Mucosa of descending colon (tissue), 3 donors: ENCODE results near the gene DAO. TPM values are rescaled to one million over a fixed set of nuclear protein-coding genes. Genes with fewer than 3 reads are reported as not detected.

Experiments used
- ATAC-seq: fragments of 200-7000 bp; cut with Tn5 transposase; one replicate; pipeline ENCODE4 v1.9.1; 2020; ENCODE audit warnings: mild to moderate bottlenecking, moderate library complexity
- DNase-seq, 3 donors: peaks; one replicate each; pipeline ENCODE4 v3.0.0-alpha.2; 2020
- H3K36me3 ChIP-seq: fragments of 200-600 bp; one replicate; pipeline ENCODE4 v1.8.0; 2021; ENCODE audit warnings: low read depth, mild to moderate bottlenecking
- H3K4me1 ChIP-seq: fragments of 200-600 bp; one replicate; pipeline ENCODE4 v1.8.0; 2021; ENCODE audit warnings: low read depth, mild to moderate bottlenecking
- H3K4me3 ChIP-seq: fragments of 200-600 bp; one replicate; pipeline ENCODE4 v1.8.0; 2021; ENCODE audit warnings: mild to moderate bottlenecking
- H3K9me3 ChIP-seq: fragments of 200-600 bp; one replicate; pipeline ENCODE4 v1.8.0; 2021; ENCODE audit warnings: mild to moderate bottlenecking
- CTCF ChIP-seq: fragments of 200-600 bp; IDR thresholded peaks from one replicate; pipeline ENCODE4 v1.8.0; 2022; ENCODE audit warnings: antibody characterized with exemption, mild to moderate bottlenecking
- intact Hi-C, 2 donors: fragments of 100-400 bp; cut with DNase I in 1 of 2; cut with micrococcal nuclease in 1 of 2; formaldehyde crosslinking; loops; one replicate each; pipeline versions ENCODE4 v1.11.0 to v1.11.1; 2022; cut with DNase I, micrococcal nuclease
- microRNA-seq: library from miRNA; unstranded; fragments of <30 nt; microRNA quantifications from one replicate; pipeline ENCODE4, GENCODE V29; 2019
- total RNA-seq, 3 donors: library from RNA; stranded (reverse); fragmentation: NEBNext Ultra II Directional in 2 of 3; extraction: Animal tissue kit (Norgen Biotek cat#: 25700) in 2 of 3; gene quantifications; one replicate each; pipeline versions ENCODE4 v1.2.1 to v1.2.4, GENCODE V29; 2021 to 2023
- donor health status: DM: no; HTN: no; CAD: no; lungs with moderate emphysema.
- donor health status: DM: no; HTN: no; CAD: no.
- donor health status: DM: no; HTN: yes; CAD: no.

DAO gene
- total RNA-seq, 3 donors from 2014 or later: 0.79 to 4.8 (median 3.0) TPM

- no peak for TF ChIP-seq CTCF
- DNase-seq: peak in 1 of 3 donors; percentile 28
- intact Hi-C loops: no loop called here
- H3K4me3 ChIP-seq: no peak overlapping the region
- no peaks in the 10 kb centered on the region for H3K4me1 ChIP-seq
- ATAC-seq: peak; percentile 70
- no peaks in the 10 kb centered on the region for H3K36me3 ChIP-seq
- no peaks in the 10 kb centered on the region for H3K9me3 ChIP-seq
Observed at GRCh38 chr12:108939594-108939993, 59.7 kb downstream of the DAO start.

GRCh38 chr12:108940138-108940537 lies 60.2 kb downstream of the DAO start:
- no peak for TF ChIP-seq CTCF
- Histone ChIP-seq H3K4me3 (no peak overlapping the region), H3K4me1 (no peaks in the 10 kb centered on the region), H3K36me3 (no peaks in the 10 kb centered on the region), H3K9me3 (no peaks in the 10 kb centered on the region)
- intact Hi-C loops: no loop called here
- DNase-seq: no peak
- no peak for ATAC-seq

- Histone ChIP-seq H3K4me3 (no peak overlapping the region), H3K9me3 (peaks cover 9% of the 10 kb centered on the region), H3K36me3 (no peaks in the 10 kb centered on the region), H3K4me1 (no peaks in the 10 kb centered on the region)
- ATAC-seq (no peak), DNase-seq (no peak)
- intact Hi-C loops: no loop called here
- TF ChIP-seq CTCF: no peak
Observed at GRCh38 chr12:108947097-108947496, 67.2 kb downstream of the DAO start.

GRCh38 chr12:108948367-108948766 lies 68.5 kb downstream of the DAO start:
- no peak for ATAC-seq
- peaks cover 9% of the 10 kb centered on the region for H3K9me3 ChIP-seq
- intact Hi-C loops: no loop called here

GRCh38 chr12:108949976-108950375 lies 70.1 kb downstream of the DAO start:
- TF ChIP-seq CTCF: no peak
- intact Hi-C loops: loop anchor here in 1 of 2 donors (5.0 kb wide), 1 partner anchor 333 kb away; no protein-coding TSS in a partner anchor
- H3K9me3 ChIP-seq: peaks cover 9% of the 10 kb centered on the region

More at GRCh38 chr12:108948367-108948766, 68.5 kb downstream of the DAO start:
- H3K36me3 ChIP-seq: no peaks in the 10 kb centered on the region
- TF ChIP-seq CTCF: no peak
- H3K4me3 ChIP-seq: no peak overlapping the region
- no peak for DNase-seq
- H3K4me1 ChIP-seq: no peaks in the 10 kb centered on the region

More at GRCh38 chr12:108949976-108950375, 70.1 kb downstream of the DAO start:
- ATAC-seq (no peak), DNase-seq (no peak)
- H3K36me3 ChIP-seq: no peaks in the 10 kb centered on the region
- no peak overlapping the region for H3K4me3 ChIP-seq
- H3K4me1 ChIP-seq: no peaks in the 10 kb centered on the region

Small RNA genes lying within 50 kb of the gene (microRNA-seq; reads per million reads assigned to microRNA genes)
- not detected for gene MIR619

Other genes with a start within 250 kb of the DAO start
- 1 to 10 TPM; 3.3 to 6.5 (median 6.0) TPM for gene SELPLG, start 246.2 kb upstream of the DAO start, total RNA-seq
- gene CORO1C, start 148.6 kb upstream of the DAO start, total RNA-seq: 100 to 1,000 TPM in 2 of 3 donors, 10 to 100 TPM in 1; 80.5 to 328 (median 123) TPM
- gene SSH1, start 22.5 kb upstream of the DAO start, total RNA-seq: 10 to 100 TPM; 23.9 to 49.5 (median 25.6) TPM
- gene SVOP, start 141.0 kb downstream of the DAO start, total RNA-seq: 1 to 10 TPM in 1 of 3 donors, under 1 TPM in 2; 0.26 to 1.7 (median 0.31) TPM
- 10 to 100 TPM; 18.2 to 32.0 (median 26.9) TPM for gene USP30, start 172.5 kb downstream of the DAO start, total RNA-seq
- 10 to 100 TPM in 1 of 3 donors, 1 to 10 TPM in 2; 5.8 to 10.1 (median 7.5) TPM for gene ALKBH2, start 213.4 kb downstream of the DAO start, total RNA-seq
- 10 to 100 TPM; 22.1 to 39.4 (median 35.6) TPM for gene UNG, start 217.5 kb downstream of the DAO start, total RNA-seq
- gene ACACB, start 236.5 kb downstream of the DAO start, total RNA-seq: 100 to 1,000 TPM in 1 of 3 donors, 10 to 100 TPM in 2; 54.4 to 155 (median 66.3) TPM